ENCODE results near the gene RAD51B.

DNA sequence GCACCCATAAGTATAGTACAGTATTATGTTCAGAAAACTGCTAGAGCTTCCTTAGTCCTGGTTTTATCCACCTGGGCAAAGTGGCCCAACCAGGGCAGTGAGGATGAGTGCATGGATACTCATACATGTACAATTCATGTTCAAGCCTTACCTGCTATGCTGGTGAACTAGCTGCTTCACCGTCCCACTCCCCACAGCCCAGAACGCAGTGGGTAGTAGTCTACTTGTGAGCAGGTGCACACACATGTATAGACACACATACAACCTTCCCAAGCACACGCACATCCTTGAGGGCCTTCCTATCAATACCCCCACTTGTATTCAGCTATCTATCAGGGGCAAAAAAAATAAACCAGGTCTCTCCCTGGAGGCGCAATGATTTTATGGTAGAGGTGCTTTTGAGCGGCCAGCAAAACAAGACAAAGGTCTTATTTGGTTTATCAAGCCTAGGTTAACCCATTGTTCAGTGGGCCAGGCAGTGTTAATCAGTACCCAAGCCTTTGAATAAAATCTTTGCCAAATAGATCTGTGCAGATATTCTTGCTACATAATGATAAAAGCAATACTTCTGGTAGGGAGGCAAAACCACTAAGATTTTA lies 903.5 kb downstream of the RAD51B start:
- TF ChIP-seq CTCF (conservative IDR thresholded peaks at IDR 0.05 in 1 of 2, IDR thresholded peaks at IDR 0.05 in 1 of 2; ENCODE audit: low read depth in 1 of 2, low read length in 2 of 2), result no peak
- TF ChIP-seq EZH2 (IDR thresholded peaks at IDR 0.05; ENCODE audit: low read length, missing control alignments), result no peak
